Measurements from ENCODE around the gene POU2F3.

The POU2F3 gene

GRCh38 chr11:120324932-120325810, 85.2 kb downstream of the POU2F3 start, which contains the start of gene TLCD5:
TSS of gene TLCD5 (plus strand) at chr11:120325299. CDS start at chr11:120327442, 2,143 bp downstream.
- DNase-seq (ENCODE audit: low spot score): no peak

- no peak for DNase-seq (ENCODE audit: low spot score)
Observed at GRCh38 chr11:120326228-120326627, 86.3 kb downstream of the POU2F3 start.

DNA sequence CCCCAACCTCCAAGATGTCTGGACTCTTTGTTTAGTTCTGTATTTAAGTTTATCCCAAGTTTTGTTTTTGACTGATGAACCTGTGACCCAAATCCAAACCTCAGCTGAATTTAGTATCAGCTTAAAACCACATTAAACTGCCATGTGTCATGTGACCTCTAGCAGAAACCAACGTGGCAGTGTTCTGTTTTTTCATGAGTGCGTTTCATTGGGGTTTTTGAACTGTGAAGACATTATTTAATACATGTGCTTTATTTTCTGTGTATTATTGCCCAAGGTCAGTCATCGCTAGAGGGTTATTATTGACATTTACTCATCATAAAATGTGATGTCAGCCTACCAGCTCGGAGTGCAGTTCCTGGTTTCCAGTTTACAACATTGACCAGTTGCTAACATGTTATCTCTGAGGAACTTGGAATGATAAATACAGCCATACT, 86.9 kb downstream of the POU2F3 start:
- DNase-seq (ENCODE audit: low spot score): no peak

DNA sequence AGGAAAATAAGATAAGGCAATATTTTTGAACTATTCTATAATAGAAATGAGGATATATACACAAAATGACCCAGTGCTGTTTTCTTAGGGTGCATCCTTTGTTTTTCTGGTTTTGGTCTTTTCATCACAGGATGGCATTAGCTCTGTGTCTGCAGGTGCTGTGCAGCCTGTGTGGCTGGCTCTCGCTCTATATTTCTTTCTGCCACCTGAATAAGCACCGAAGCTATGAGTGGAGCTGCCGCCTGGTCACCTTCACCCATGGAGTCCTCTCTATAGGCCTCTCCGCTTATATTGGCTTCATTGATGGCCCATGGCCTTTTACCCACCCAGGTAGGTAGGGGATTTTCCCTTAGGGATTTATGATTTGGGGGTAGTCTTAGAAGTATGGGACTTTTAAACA, 87.4 kb downstream of the POU2F3 start:
- DNase-seq (ENCODE audit: low spot score): no peak

GRCh38 chr11:120329556-120329955, 89.6 kb downstream of the POU2F3 start:
- DNase-seq (ENCODE audit: low spot score): no peak

GRCh38 chr11:120330045-120330444, 90.1 kb downstream of the POU2F3 start:
- DNase-seq (ENCODE audit: low spot score): no peak

- DNase-seq (ENCODE audit: low spot score): no peak
Observed at GRCh38 chr11:120331301-120331996, 91.5 kb downstream of the POU2F3 start.

- DNase-seq (ENCODE audit: low spot score): no peak
Observed at GRCh38 chr11:120332822-120333716, 93.1 kb downstream of the POU2F3 start.

DNA sequence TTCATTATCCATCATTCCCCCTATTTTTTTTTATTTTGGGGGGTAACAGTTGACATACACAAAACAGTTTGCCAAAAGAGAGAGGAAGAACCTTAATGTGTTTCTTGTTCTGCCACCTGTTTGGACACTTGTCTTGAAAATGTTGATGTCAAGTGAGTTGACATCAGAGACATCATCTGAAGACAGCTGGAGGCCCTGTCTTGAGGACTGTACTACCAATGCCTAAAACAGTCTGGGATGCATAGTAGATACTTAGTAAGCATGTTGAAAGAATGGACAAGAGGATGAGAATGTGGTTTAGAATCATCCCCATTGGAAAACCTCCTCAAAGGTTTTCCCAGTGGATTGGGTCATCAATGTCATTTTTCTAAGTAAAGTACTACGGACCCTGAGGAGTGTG, 93.9 kb downstream of the POU2F3 start:
- DNase-seq (ENCODE audit: low spot score): no peak

DNA sequence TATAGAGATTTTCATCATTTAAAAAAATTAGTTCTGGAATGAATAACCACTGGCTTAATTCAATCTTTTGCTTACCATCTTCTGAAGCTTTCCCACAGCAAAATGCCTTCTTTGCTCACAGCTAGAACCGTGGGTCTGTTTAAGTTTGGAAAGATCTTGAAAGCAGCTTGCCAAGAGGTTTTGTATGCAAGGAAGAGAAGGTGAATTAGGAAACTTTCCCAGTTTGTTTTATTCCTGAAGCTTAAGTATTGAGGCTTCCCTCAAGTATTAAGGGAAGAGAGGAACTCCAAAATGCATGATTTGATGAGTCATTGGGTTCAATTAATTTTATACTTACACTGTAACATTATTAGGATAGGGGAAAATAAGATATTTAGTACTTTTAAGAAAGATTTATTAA, 94.4 kb downstream of the POU2F3 start:
- DNase-seq (ENCODE audit: low spot score): no peak

- peak; percentile 70 for DNase-seq (ENCODE audit: low spot score)
Observed at GRCh38 chr11:120334894-120335462, 95.0 kb downstream of the POU2F3 start.

- DNase-seq (ENCODE audit: low spot score): no peak
Observed at GRCh38 chr11:120335556-120335907, 95.6 kb downstream of the POU2F3 start.

DNA sequence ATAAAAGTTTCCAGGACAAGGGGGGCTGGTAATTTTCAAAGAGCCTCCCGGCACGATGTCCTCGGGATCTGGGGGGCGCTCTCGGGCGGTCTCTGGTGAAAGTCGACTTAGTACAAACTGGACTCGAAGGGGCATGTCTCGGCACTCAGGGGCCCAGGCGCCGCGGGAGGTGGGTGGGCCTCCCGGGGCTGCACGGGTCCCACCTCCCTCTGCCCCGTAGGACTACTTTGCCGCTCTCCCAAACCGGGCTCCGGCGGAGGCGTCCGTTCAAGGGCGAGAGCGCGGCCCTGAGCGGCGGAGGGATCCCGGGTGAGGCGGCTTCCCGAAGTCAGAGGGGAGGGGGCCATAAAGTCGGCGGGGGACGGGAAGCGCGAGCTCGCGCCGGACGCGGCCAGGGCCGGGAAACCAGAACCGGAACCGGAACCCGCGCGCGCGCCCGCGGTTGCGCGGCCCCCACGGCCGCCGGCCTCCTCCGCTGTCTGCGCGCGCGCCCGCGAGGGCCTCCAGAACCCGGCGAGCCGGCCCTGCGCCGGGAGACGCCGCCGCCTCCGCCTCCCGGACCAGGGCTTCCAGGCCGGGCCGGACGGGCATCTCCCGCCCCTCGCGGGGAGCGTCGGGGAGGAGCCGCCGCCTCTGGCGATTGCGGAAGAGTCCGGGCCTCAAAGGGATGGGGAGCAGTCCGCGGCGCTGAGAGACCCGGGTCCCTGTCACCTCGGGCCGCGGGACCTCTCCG, 96.1 kb downstream of the POU2F3 start, which contains the start of gene ARHGEF12:
ARHGEF12 (plus strand) TSS at position 506 of the 733 bp plus-strand sequence. CDS start 831 bp downstream, outside the sequence.
- peak; percentile 70 for DNase-seq (ENCODE audit: low spot score)

DNA sequence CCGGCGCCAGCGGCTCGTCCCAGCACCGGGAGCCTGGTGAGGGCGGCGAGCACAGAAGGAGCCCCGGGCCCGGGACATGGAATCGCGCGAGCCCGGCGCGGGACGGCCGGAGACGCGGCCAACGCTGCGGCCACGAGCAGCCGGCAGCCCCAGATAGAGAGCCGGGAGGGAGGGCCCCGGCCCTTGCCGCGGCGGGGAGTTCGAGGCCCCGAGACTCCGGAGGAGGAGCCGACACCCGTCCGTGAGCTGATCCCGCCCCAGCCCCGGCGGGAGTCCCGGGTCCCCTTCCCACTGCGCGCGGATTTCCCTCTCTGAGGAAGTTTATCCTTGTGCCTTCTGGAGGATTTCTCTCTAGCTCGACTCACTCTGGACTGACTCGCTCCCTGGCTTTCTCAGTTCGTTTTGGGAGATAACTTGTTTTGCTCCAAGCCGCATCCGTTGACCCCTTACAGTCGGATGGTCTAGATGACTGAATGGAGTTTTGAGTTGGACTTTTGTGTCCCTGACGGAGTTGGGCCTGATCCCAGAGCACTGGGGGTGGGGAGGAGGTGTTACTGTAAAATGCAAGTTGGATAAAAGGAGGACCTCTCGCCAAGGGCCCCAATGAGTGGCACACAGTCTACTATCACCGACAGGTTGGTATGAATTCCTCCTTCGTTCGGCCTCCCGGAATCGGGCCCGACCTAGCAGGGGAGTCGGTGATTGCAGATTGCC, 96.9 kb downstream of the POU2F3 start:
- no peak for DNase-seq (ENCODE audit: low spot score)

DNA sequence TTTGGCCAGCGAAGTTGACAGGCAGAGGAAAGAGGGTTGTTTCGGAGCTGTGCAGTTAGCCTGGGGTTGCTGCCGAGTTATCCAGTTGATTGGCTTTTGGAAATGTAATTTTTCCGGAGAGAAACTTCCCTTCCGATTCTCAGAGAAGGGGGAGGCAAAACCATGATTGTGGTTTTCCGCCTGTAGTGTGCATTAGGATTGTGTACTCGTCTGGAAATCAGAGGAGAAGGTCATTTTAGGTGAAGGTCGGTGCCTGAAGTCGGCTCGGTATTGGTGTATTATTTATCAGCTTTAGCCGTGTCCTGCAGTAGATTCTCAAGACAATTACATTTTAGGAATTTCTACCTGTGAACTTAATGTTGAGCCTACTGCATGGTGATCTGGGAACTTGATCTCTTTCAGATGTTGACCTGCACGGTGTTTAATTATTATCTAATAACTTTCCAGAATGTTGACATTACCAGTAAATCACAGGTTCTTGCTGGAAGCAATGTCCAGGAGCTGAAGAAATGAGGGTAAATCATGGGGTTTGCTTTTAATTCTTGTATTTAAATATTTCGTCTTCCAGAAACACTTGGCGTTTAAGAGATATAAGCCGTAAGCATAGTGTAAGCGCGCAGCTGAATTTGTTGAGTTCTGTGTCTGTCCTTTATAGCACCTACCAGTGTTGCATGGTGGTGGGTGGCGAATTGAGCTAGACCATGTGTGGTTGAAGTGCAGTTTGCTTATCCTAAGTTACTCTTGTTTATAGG, 97.6 kb downstream of the POU2F3 start:
- no peak for DNase-seq (ENCODE audit: low spot score)

DNA sequence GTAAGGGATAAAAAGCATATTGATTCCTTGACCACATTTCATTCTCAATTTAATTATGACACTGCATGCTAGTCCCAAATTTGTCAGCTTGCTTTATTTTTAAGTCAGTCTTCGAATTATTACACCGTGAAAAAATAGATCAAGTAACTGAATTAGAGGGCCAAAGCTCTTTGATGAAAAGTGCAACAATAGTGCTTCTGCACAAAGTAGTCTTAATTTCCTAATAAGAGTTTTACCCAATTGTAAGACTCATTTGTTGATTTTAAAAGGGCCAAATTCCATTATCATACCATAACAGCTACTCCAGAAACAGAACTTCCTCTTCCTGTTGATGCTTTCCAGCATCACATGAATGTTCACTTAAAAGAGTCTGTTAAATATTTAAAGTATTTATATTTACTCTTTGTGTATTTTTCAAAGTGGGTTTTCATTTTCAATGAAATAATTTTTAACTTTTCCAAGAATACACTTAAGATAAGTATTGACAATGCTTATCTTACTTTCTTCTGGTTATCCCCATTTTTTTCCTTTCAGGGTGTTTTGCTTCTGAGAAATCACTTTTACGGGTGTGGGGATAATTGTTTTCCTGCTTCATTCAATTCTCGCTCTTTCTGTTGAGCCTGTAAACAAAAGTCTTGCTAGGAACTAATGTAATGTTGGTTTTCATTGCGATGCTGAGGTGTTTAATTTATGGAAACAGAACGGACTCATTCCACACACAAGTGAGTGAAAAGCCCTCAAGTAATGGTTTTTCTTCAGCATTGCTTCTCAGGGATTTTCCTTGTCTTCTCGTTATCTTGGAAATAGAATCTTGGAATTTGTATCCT, 98.4 kb downstream of the POU2F3 start:
- no peak for DNase-seq (ENCODE audit: low spot score)

GRCh38 chr11:120339394-120339890, 99.5 kb downstream of the POU2F3 start:
- no peak for DNase-seq (ENCODE audit: low spot score)

GRCh38 chr11:120340529-120340928, 100.6 kb downstream of the POU2F3 start:
- no peak for DNase-seq (ENCODE audit: low spot score)

- no peak for DNase-seq (ENCODE audit: low spot score)
Observed at GRCh38 chr11:120342226-120342625, 102.3 kb downstream of the POU2F3 start.
